Measurements from ENCODE around the gene CDK19.

DNA sequence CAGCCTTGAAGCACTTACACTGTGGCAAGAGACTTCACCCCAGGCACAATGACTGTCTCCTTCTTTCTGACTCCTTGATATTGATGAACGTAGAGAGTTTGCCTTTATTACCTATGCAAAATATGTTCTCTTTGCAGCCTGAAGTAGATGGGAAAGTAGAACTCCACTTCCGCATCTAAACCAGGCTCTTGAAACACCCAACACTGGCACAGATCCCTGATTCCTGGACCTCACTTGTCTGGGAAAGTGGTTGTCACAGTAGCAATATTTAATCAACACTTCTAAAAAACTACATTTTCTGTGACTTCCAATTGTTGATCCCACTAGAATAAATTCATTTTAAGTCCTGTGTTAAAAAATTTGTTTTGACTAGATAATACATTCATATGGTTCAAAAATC lies 143.1 kb downstream of the CDK19 start:
- TF ChIP-seq, protein P1, sequence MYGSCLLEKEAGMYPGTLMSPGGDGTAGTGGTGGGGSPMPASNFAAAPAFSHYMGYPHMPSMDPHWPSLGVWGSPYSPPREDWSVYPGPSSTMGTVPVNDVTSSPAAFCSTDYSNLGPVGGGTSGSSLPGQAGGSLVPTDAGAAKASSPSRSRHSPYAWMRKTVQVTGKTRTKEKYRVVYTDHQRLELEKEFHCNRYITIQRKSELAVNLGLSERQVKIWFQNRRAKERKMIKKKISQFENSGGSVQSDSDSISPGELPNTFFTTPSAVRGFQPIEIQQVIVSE (CRISPR knock-in tag; IDR thresholded peaks at IDR 0.05; ENCODE audit: borderline replicate concordance): no peak
- TF ChIP-seq, protein P2, sequence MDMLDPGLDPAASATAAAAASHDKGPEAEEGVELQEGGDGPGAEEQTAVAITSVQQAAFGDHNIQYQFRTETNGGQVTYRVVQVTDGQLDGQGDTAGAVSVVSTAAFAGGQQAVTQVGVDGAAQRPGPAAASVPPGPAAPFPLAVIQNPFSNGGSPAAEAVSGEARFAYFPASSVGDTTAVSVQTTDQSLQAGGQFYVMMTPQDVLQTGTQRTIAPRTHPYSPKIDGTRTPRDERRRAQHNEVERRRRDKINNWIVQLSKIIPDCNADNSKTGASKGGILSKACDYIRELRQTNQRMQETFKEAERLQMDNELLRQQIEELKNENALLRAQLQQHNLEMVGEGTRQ (CRISPR knock-in tag; IDR thresholded peaks at IDR 0.05): no peak

All from WTC11 (cell line).